A673 (cell line): Measurements from ENCODE around the gene GAB4. TPM values are rescaled to one million over a fixed set of nuclear protein-coding genes. Genes with fewer than 3 reads are reported as not detected.

Experiments used
- BruUV-seq: library from RNA; stranded (reverse); fragments of 400-500 nt; replicated peaks from 2 replicates; lab custom pipeline; 2021; lab: Mats Ljungman, UMichigan
- CTCF ChIA-PET: fragments of 300-600 bp; sonication (Branson Sonifier 250); formaldehyde crosslinking; loops from one replicate; lab custom pipeline; 2022; ENCODE audit warnings: antibody characterized with exemption; lab: Charles Lee
- POLR2A ChIA-PET: fragments of 300-600 bp; sonication (Branson Sonifier 250); formaldehyde crosslinking; loops from one replicate; lab custom pipeline; 2022; ENCODE audit warnings: antibody characterized with exemption; ENCODE audit not compliant: low non-redundant PET; lab: Charles Lee
- DNase-seq: peaks from one replicate; pipeline ENCODE4 v3.0.0-alpha.2; 2015; ENCODE audit warnings: low spot score
- H3K27ac ChIP-seq: fragments of 200-600 bp; sonication (generic); 2 replicates; pipeline ENCODE4 v1.5.1; 2016; ENCODE audit warnings: mixed run types, low read depth, mild to moderate bottlenecking, mixed read lengths, antibody characterized with exemption, low read length; ENCODE audit not compliant: poor library complexity, severe bottlenecking
- H3K27me3 ChIP-seq: fragments of 200-600 bp; sonication (generic); replicated peaks from 2 replicates; pipeline ENCODE4 v1.6.1; 2017; ENCODE audit warnings: mixed run types, low read depth, mild to moderate bottlenecking, mixed read lengths, antibody characterized with exemption, low read length; ENCODE audit not compliant: insufficient read depth, poor library complexity
- H3K36me3 ChIP-seq: fragments of 200-600 bp; sonication (generic); 2 replicates; pipeline ENCODE4 v1.6.1; 2016; ENCODE audit warnings: mixed run types, mild to moderate bottlenecking, mixed read lengths, antibody characterized with exemption, low read length; ENCODE audit not compliant: insufficient read depth, poor library complexity, severe bottlenecking
- H3K4me1 ChIP-seq: fragments of 200-600 bp; sonication (generic); 2 replicates; pipeline ENCODE4 v1.6.1; 2017; ENCODE audit warnings: mixed run types, mild to moderate bottlenecking, mixed read lengths, antibody characterized with exemption, low read length; ENCODE audit not compliant: insufficient read depth, poor library complexity, severe bottlenecking
- H3K4me3 ChIP-seq: fragments of 200-600 bp; sonication (generic); 2 replicates; pipeline ENCODE4 v1.5.1; 2016; ENCODE audit warnings: low read depth, mixed run types, mild to moderate bottlenecking, mixed read lengths, low read length; ENCODE audit not compliant: poor library complexity, severe bottlenecking
- H3K9me3 ChIP-seq: fragments of 200-600 bp; sonication (generic); 2 replicates; pipeline ENCODE4 v1.6.1; 2016; ENCODE audit warnings: mixed run types, low read depth, mild to moderate bottlenecking, mixed read lengths, antibody characterized with exemption, low read length; ENCODE audit not compliant: poor library complexity, severe bottlenecking
- CTCF ChIP-seq: fragments of 300-800, 200-600 bp; sonication (generic); conservative IDR thresholded peaks from 2 replicates; pipeline ENCODE4 v1.5.1; 2017; ENCODE audit warnings: low read depth, mild to moderate bottlenecking, antibody characterized with exemption, low read length, moderate library complexity, mixed read lengths
- EZH2 ChIP-seq: fragments of 200-600 bp; sonication (generic); IDR thresholded peaks from 2 replicates; pipeline ENCODE4 v1.6.1; 2017; ENCODE audit warnings: borderline replicate concordance, low read depth, mild to moderate bottlenecking, mixed read lengths, antibody characterized with exemption, low read length; ENCODE audit not compliant: poor library complexity, severe bottlenecking
- intact Hi-C: fragments of 100-400 bp; cut with micrococcal nuclease; formaldehyde crosslinking; loops from one replicate; pipeline ENCODE4 v1.10.0; 2022; ENCODE audit not compliant: unreplicated experiment
- total RNA-seq: library from RNA; stranded (reverse); gene quantifications from 2 replicates; pipeline ENCODE4 v1.2.3, GENCODE V29; 2021

GAB4 gene
- total RNA-seq, 1 experiment from 2014 or later, result not detected

DNA sequence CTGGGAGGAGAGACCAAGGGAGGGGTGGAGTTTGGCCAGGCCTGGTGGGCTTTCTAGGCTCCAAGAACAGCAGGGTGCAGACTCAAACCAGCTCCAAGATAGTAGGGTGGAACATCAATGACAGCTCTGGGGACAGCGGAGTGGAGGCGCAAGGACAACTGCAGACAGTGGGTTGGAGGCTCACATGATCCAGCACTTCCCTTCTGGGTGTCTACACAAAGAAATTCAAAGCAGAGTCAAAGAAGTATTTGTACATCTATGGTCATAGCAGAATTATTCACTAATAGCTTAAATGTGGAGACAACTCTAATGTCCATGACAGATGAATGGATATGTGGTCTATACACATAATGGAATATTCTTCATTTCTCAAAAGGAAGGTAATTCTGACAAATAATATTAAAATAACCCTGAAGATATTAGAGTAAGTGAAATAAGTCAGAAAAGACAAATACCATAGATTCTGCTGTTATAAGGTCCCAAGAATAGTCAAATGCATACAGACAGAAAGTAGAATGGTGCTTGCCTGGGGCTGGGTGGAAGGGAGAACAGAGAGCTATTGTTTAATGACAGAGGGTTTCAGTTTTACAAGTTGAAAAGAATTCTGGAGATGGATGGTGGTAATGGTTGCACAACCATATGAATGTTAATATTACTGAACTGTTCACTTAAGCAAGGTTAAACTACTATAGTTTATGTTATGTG lies 5.5 kb upstream of the GAB4 start:
- H3K9me3 ChIP-seq, result no peaks in the 10 kb centered on the region
- ChIA-PET CTCF (no interaction called here), POLR2A (no interaction called here)
- no peak overlapping the region for H3K27ac ChIP-seq
- intact Hi-C loops, result no loop called here
- no peak for TF ChIP-seq EZH2
- TF ChIP-seq CTCF, result no peak
- BruUV-seq, result no TSS peak
- no peaks in the 10 kb centered on the region for H3K4me1 ChIP-seq
- no peak overlapping the region for H3K4me3 ChIP-seq
- DNase-seq, result no peak
- H3K27me3 ChIP-seq, result no peaks in the 10 kb centered on the region
- no peaks in the 10 kb centered on the region for H3K36me3 ChIP-seq

DNA sequence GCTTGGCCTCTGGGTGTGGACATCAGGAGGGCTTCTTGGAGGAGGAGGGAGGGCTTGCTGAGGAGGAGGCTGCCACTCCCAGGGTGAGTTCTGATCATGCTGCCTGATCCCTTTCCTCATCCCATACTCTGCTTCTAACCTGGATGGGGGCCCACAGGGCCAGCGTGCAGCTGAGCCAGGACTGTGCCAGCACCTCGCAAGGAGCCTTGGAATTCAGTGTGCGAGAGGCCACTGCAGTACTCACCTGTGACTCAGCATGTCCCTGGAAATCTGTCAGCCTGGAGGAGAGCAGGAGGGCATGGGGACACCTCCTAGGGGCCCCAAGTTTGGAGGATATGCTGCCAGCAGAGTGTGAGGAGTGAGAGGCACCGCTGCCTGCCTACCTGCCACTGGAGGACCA lies 4.2 kb upstream of the GAB4 start:
- Histone ChIP-seq H3K4me1 (no peaks in the 10 kb centered on the region), H3K9me3 (no peaks in the 10 kb centered on the region), H3K27me3 (peaks cover 5% of the 10 kb centered on the region), H3K36me3 (no peaks in the 10 kb centered on the region), H3K4me3 (no peak overlapping the region), H3K27ac (no peak overlapping the region)
- TF ChIP-seq CTCF (no peak), EZH2 (no peak)
- intact Hi-C loops, result no loop called here
- POLR2A ChIA-PET, result no interaction called here
- CTCF ChIA-PET, result no interaction called here
- no peak for DNase-seq
- BruUV-seq, result no TSS peak

GRCh38 chr22:17009640-17010291 lies 1.7 kb upstream of the GAB4 start:
- CTCF ChIA-PET, result no interaction called here
- H3K4me3 ChIP-seq, result no peak overlapping the region
- intact Hi-C loops, result no loop called here
- no peak overlapping the region for H3K27ac ChIP-seq
- H3K36me3 ChIP-seq, result no peaks in the 10 kb centered on the region
- peaks cover 10% of the 10 kb centered on the region for H3K27me3 ChIP-seq
- no peaks in the 10 kb centered on the region for H3K9me3 ChIP-seq
- no TSS peak for BruUV-seq
- H3K4me1 ChIP-seq, result no peaks in the 10 kb centered on the region
- TF ChIP-seq EZH2, result no peak
- TF ChIP-seq CTCF, result no peak; the same call in 1 of the 2 replicates
- no peak for DNase-seq
- POLR2A ChIA-PET, result no interaction called here
